ENCODE measurements around the gene ATG5.

The ATG5 gene

GRCh38 chr6:106162921-106163320 lies 162.6 kb downstream of the ATG5 start:
- H3K4me3 ChIP-seq (ENCODE audit: low read depth, low read length): no peak overlapping the region
- no peak for TF ChIP-seq CTCF (IDR thresholded peaks at IDR 0.05; ENCODE audit: low read depth, low read length)
- in situ Hi-C loops (cut with HindIII; ENCODE audit: low sequenced_read_pairs): no loop called here
- DNase-seq (ENCODE audit: low read depth, low spot score): peak; percentile 22

- TF ChIP-seq CTCF (IDR thresholded peaks at IDR 0.05; ENCODE audit: low read depth, low read length): no peak
- DNase-seq (ENCODE audit: low read depth, low spot score): no peak
- no peak overlapping the region for H3K4me3 ChIP-seq (ENCODE audit: low read depth, low read length)
- in situ Hi-C loops (cut with HindIII; ENCODE audit: low sequenced_read_pairs): no loop called here
Measured at GRCh38 chr6:106161893-106162292, 163.7 kb downstream of the ATG5 start.

- no peak for DNase-seq (ENCODE audit: low read depth, low spot score)
- in situ Hi-C loops (cut with HindIII; ENCODE audit: low sequenced_read_pairs): no loop called here
- no peak overlapping the region for H3K4me3 ChIP-seq (ENCODE audit: low read depth, low read length)
- TF ChIP-seq CTCF (IDR thresholded peaks at IDR 0.05; ENCODE audit: low read depth, low read length): no peak
Measured at GRCh38 chr6:106161311-106161874, 164.2 kb downstream of the ATG5 start.

GRCh38 chr6:106160189-106160588 lies 165.4 kb downstream of the ATG5 start:
- in situ Hi-C loops (cut with HindIII; ENCODE audit: low sequenced_read_pairs): no loop called here
- no peak for TF ChIP-seq CTCF (IDR thresholded peaks at IDR 0.05; ENCODE audit: low read depth, low read length)
- no peak overlapping the region for H3K4me3 ChIP-seq (ENCODE audit: low read depth, low read length)
- peak; percentile 36 for DNase-seq (ENCODE audit: low read depth, low spot score)

- DNase-seq (ENCODE audit: low read depth, low spot score): peak; percentile 96
- TF ChIP-seq CTCF (IDR thresholded peaks at IDR 0.05; ENCODE audit: low read depth, low read length): no peak
- no peak overlapping the region for H3K4me3 ChIP-seq (ENCODE audit: low read depth, low read length)
- in situ Hi-C loops (cut with HindIII; ENCODE audit: low sequenced_read_pairs): no loop called here
Measured at GRCh38 chr6:106159531-106159940, 166.0 kb downstream of the ATG5 start.

- in situ Hi-C loops (cut with HindIII; ENCODE audit: low sequenced_read_pairs): no loop called here
- peak; percentile 29 for DNase-seq (ENCODE audit: low read depth, low spot score)
- TF ChIP-seq CTCF (IDR thresholded peaks at IDR 0.05; ENCODE audit: low read depth, low read length): no peak
- no peak overlapping the region for H3K4me3 ChIP-seq (ENCODE audit: low read depth, low read length)
Measured at GRCh38 chr6:106158816-106159215, 166.7 kb downstream of the ATG5 start.

GRCh38 chr6:106156863-106157262 lies 168.7 kb downstream of the ATG5 start:
- in situ Hi-C loops (cut with HindIII; ENCODE audit: low sequenced_read_pairs): no loop called here
- TF ChIP-seq CTCF (IDR thresholded peaks at IDR 0.05; ENCODE audit: low read depth, low read length): no peak
- no peak overlapping the region for H3K4me3 ChIP-seq (ENCODE audit: low read depth, low read length)
- DNase-seq (ENCODE audit: low read depth, low spot score): no peak

Measured in astrocyte of the spinal cord (primary cell).